Spinal cord (tissue), 10 donors: Measurements from ENCODE around the gene IL17D. TPM values are rescaled to one million over a fixed set of nuclear protein-coding genes. Genes with fewer than 3 reads are reported as not detected.

ENCODE experiments used
- DNase-seq, 6 donors: peaks; one replicate each; pipeline versions ENCODE4 v3.0.0 to v3.0.0-alpha.2; 2013 to 2015; ENCODE audit warnings: low spot score in 6 of 6, low read depth in 4 of 6
- H3K27ac ChIP-seq: one replicate; pipeline ENCODE4 v1.5.1; 2013; ENCODE audit warnings: low read depth, low read length, control low read depth
- H3K27me3 ChIP-seq: one replicate; pipeline ENCODE4 v1.6.1; 2013; ENCODE audit warnings: low read length; ENCODE audit not compliant: control insufficient read depth, insufficient read depth
- H3K36me3 ChIP-seq: one replicate; pipeline ENCODE4 v1.6.1; 2013; ENCODE audit warnings: low read length; ENCODE audit not compliant: control insufficient read depth, insufficient read depth
- H3K4me1 ChIP-seq: one replicate; pipeline ENCODE4 v1.6.1; 2013; ENCODE audit warnings: low read length; ENCODE audit not compliant: control insufficient read depth, insufficient read depth
- H3K4me3 ChIP-seq: one replicate; pipeline ENCODE4 v1.5.1; 2013; ENCODE audit warnings: low read depth, low read length, control low read depth
- H3K9me3 ChIP-seq: one replicate; pipeline ENCODE4 v1.6.1; 2013; ENCODE audit warnings: low read length; ENCODE audit not compliant: control insufficient read depth, insufficient read depth
- WGBS: methylation state at CpG from one replicate; pipeline ENCODE4 v1.1.5; 2013; ENCODE audit warnings: missing lambda C conversion rate; ENCODE audit not compliant: insufficient coverage; 5-methylcytosine and 5-hydroxymethylcytosine counted together
- polyA plus RNA-seq, 2 donors: library from polyadenylated mRNA; unstranded; fragments of 120-200 nt; gene quantifications; one replicate each; pipeline ENCODE4 v1.2.1, GENCODE V29; 2013; ENCODE audit not compliant: insufficient read length in 2 of 2
- total RNA-seq, 2 donors: library from RNA; depleted of rRNA in 1 of 2; stranded (reverse); fragments of 120-200 nt in 1 of 2; fragments of >200 nt in 1 of 2; gene quantifications; one replicate each; pipeline versions ENCODE4 v1.2.3 to v1.2.4, GENCODE V29; 2013 to 2014
- donor health status: healthy.

Gene IL17D
- total and polyA plus RNA-seq, 4 donors: 19.8 to 94.7 (median 53.4) TPM

GRCh38 chr13:20714563-20715329 is 11.2 kb downstream of the IL17D start:
- H3K4me3 ChIP-seq: no peak overlapping the region
- H3K9me3 ChIP-seq: no peaks in the 10 kb centered on the region
- no peaks in the 10 kb centered on the region for H3K27me3 ChIP-seq
- H3K4me1 ChIP-seq: peaks cover 32% of the 10 kb centered on the region
- DNase-seq: peak in 1 of 6 donors; percentile 67
- peaks cover 24% of the 10 kb centered on the region for H3K36me3 ChIP-seq
- peak overlapping the region; percentile 35 for H3K27ac ChIP-seq
- WGBS: 59% methylated on average over 6 of the region's 9 CpGs

DNA sequence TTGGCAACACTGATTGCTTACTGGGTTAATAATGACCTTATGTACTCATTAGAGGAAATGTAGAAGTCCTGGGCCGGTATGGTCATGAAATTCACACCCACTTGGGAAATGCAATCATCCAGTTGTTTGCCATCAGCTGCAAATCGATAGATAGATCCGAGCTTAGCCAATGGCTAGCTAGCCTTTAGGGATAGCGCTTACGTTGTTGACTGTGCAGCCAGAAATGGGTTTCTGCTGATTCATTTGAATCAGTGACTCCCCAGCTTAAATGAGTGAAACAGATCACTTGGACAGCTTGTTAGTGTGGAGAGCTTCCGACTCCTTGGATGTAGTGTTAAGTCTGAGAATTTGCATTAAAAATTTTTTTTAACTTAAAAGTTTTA is 11.8 kb downstream of the IL17D start:
- Histone ChIP-seq H3K27me3 (no peaks in the 10 kb centered on the region), H3K4me1 (peaks cover 32% of the 10 kb centered on the region), H3K36me3 (peaks cover 25% of the 10 kb centered on the region), H3K9me3 (no peaks in the 10 kb centered on the region), H3K27ac (no peak overlapping the region), H3K4me3 (no peak overlapping the region)
- WGBS: 75% methylated on average over 5 of the region's 6 CpGs
- no peak for DNase-seq

DNA sequence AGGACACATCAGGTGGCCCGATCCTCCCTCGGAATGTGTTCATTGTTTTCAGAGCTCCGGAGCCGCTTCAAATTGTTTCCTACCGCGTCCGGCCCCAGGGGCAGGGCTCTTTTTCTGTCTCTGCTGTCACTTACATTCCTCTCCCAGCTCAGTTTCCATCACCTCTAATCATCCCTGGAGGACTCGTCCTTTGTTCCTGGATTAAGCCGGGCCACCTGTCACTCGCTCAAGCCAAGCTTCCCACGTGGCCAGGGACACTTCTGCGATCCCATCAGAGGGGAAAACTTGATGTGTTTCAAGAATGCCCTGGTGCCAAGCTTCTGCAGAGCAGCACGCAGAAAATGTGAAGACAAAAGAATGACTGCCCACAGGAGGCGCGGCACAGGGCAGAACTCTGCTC is 13.5 kb downstream of the IL17D start:
- peaks cover 40% of the 10 kb centered on the region for H3K36me3 ChIP-seq
- no peaks in the 10 kb centered on the region for H3K9me3 ChIP-seq
- no peak overlapping the region for H3K27ac ChIP-seq
- no peaks in the 10 kb centered on the region for H3K27me3 ChIP-seq
- H3K4me3 ChIP-seq: no peak overlapping the region
- peaks cover 44% of the 10 kb centered on the region for H3K4me1 ChIP-seq
- WGBS: 42% methylated on average over 15 of the region's 15 CpGs
- DNase-seq: peak in 1 of 6 donors; percentile 26

DNA sequence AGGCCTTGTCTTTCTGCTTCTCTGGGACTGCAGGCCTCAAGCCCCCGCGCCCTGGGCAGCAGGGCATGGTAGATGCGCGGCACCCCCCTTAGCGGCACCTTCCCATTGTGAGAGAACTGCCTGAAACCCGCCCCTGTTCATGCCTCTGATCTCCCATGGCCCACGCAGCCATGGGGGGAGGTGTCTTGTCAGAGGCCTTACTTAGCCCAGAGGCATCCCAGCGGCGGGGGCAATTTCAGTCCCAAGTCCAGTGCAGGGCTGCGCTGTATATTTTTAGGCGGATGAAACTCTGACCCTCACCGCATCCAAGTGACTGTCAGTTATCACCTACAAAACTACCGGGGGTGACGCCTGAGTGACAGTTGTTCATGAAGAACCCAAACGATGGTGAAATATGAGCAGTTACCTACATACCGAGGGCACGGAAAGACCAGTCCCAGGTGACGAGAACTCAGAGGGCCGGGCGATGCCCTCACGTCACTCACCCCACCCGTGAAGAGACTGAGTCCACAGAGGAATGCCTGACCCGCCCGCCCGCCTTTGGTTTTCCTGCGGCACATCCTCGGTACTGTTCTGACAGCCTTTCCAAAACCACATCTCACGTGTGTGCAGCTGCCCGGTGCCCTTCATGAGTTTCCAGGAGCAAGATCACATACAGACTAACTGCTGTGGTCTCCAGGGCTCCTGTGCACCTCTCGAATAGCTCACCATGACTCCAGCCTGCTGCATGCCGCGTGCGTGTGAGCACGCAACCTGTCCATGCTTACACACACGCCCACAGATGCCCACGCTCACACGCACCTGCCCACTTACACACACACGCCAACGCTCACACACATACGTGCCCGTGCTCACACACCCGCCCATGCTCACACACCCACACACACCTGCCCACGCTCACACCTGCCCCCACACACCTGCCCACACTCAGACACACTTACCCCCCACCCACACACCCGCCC is 14.4 kb downstream of the IL17D start:
- Histone ChIP-seq H3K27ac (no peak overlapping the region), H3K36me3 (peaks cover 42% of the 10 kb centered on the region), H3K4me3 (no peak overlapping the region), H3K4me1 (peaks cover 40% of the 10 kb centered on the region), H3K27me3 (no peaks in the 10 kb centered on the region), H3K9me3 (no peaks in the 10 kb centered on the region)
- DNase-seq: no peak
- WGBS: 94% methylated on average over 44 of the region's 44 CpGs

- Histone ChIP-seq H3K9me3 (no peaks in the 10 kb centered on the region), H3K4me3 (no peak overlapping the region), H3K27me3 (no peaks in the 10 kb centered on the region), H3K36me3 (peaks cover 45% of the 10 kb centered on the region), H3K27ac (no peak overlapping the region), H3K4me1 (peaks cover 35% of the 10 kb centered on the region)
- no peak for DNase-seq
- 96% methylated on average over 12 of the region's 12 CpGs for WGBS
Observed at GRCh38 chr13:20718958-20719566, 15.6 kb downstream of the IL17D start.

- H3K4me3 ChIP-seq: no peak overlapping the region
Observed at GRCh38 chr13:20719783-20720182, 16.3 kb downstream of the IL17D start.

GRCh38 chr13:20720499-20720898 is 17.0 kb downstream of the IL17D start:
- Histone ChIP-seq H3K36me3 (peaks cover 48% of the 10 kb centered on the region), H3K9me3 (no peaks in the 10 kb centered on the region), H3K4me3 (no peak overlapping the region), H3K27me3 (no peaks in the 10 kb centered on the region), H3K4me1 (peaks cover 27% of the 10 kb centered on the region), H3K27ac (no peak overlapping the region)
- WGBS: 89% methylated on average over 6 of the region's 11 CpGs
- no peak for DNase-seq

More at GRCh38 chr13:20719783-20720182, 16.3 kb downstream of the IL17D start:
- DNase-seq: no peak
- peaks cover 28% of the 10 kb centered on the region for H3K4me1 ChIP-seq
- no peaks in the 10 kb centered on the region for H3K9me3 ChIP-seq
- no peak overlapping the region for H3K27ac ChIP-seq
- no peaks in the 10 kb centered on the region for H3K27me3 ChIP-seq
- H3K36me3 ChIP-seq: peaks cover 48% of the 10 kb centered on the region
- WGBS: 85% methylated on average over 12 of the region's 13 CpGs

DNA sequence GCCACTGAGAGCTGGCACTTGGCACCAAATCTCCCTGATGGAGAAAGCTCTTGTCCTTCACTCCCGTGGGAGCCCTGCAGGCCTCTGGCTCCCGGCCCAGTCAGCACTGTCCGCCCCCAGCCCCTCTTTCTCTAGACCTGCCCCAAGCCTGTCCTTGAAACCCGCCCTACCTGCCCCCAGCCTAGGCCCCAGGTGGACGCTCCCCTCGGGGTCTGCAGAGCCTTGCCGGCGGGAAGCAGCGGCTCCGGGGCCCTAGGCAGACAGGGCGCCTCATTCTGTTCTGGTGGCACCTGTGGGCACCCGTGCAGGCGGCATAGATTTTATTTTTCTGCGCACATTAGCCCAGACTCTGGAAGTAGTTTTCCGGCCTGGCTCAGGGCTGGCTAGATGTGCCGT is 17.6 kb downstream of the IL17D start:
- peak overlapping the region; percentile 17 for H3K4me3 ChIP-seq
- H3K27me3 ChIP-seq: no peaks in the 10 kb centered on the region
- DNase-seq: no peak
- WGBS: 71% methylated on average over 16 of the region's 16 CpGs
- H3K27ac ChIP-seq: no peak overlapping the region
- peaks cover 48% of the 10 kb centered on the region for H3K36me3 ChIP-seq
- H3K4me1 ChIP-seq: peaks cover 27% of the 10 kb centered on the region
- no peaks in the 10 kb centered on the region for H3K9me3 ChIP-seq
